Stimulated activated CD8-positive, alpha-beta memory T cell treated with anti-CD3 and anti-CD28 coated beads, Interleukin-7, amount 100 ng/mL, for 1 hour (primary cell): ENCODE results near the gene ACTR10.

Source experiments
- DNase-seq, 2 donors: peaks; one replicate each; pipeline ENCODE4 v3.0.0-alpha.2; 2020; ENCODE audit warnings: low read depth in 2 of 2

The ACTR10 gene

GRCh38 chr14:58280954-58281787 lies 81.2 kb downstream of the ACTR10 start:
- no peak for DNase-seq

DNA sequence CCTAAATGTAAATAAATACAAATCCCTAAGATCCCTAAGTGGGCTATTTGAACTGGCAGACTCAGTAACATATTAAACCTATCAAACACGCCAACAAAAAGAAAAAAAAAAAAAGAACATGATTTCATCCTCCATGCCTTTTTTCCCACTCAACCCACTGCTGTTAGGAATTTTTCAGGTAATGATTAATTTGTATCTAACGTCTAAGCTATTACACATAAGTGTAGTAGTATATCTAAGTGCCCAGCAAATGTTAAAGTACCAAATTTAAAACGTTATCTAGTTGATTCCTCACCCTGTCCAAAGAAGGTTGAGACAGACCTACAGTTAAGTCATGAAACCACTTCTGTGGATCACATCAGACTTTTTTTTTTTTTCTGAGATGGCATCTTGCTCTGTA lies 82.0 kb downstream of the ACTR10 start:
- DNase-seq: no peak

- DNase-seq: no peak
Measured at GRCh38 chr14:58282925-58283593, 83.1 kb downstream of the ACTR10 start.

- no peak for DNase-seq
Measured at GRCh38 chr14:58283730-58284129, 83.8 kb downstream of the ACTR10 start.

- DNase-seq: no peak
Measured at GRCh38 chr14:58285132-58285531, 85.2 kb downstream of the ACTR10 start.
